ENCODE measurements around the gene BASP1.
A peak's percentile ranks its signal among the peaks of the same experiment; 100 is the strongest.
"Not testable (repeated sequence)": the region's sequence is repeated elsewhere in the genome, so short reads cannot be mapped to it uniquely, and the experiment has no call there.

Gene BASP1

DNA sequence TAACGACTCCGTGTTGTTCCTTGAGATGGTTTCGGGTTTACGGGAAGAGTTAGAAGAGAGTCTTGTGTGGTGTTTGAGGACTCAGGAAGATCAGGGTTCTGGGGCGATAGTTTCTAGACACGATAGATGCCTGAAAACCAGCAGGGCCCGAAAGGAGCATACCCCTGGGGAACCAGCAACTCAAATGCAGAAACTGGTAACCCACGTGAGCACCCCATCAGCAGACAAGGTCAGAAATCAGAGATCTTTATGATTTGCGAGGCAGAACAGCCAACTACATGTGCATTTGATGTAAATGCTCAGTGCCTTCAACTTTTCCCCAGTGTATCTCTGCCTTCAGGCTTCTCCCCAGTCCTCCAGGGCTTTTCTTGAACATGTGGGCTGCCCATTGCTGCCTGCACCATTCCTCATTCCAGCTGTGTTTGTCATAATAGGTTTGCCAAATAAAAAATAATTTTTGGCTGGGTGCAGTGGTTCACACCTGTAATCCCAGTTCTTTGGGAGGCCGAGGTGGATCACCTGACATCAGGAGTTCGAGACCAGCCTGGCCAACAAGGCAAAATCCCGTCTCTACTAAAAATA lies 75.1 kb downstream of the BASP1 start:
- DNase-seq, result no peak

DNA sequence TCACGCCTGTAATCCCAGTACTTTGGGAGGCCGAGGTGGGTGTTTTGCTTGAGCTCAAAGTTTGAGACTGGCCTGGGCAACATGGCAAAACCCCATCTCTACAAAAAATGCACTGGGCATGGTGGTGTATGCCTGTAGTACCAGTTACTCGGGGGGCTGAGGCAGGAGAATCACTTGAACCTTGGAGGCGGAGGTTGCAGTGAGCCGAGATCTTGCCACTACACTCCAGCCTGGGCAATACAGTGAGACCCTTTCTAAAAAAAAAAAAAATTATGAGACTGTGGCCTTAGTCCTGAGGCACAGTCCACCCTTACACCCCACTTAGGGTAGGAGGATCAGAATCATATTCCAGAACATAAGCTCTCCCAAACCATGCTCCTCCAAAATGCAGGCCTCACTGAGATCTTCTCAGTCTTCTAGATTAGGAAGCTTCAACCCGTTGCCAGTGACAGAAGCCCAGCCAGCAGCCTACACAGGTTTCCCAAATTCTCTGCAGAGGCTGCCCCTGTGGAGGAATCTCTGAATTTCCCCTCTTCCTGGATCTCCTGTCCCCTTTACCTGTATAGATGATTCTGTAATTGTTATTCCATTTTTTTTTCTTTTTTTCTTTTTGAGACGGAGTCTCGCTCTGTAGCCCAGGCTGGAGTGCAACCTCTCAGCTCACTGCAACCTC lies 77.3 kb downstream of the BASP1 start:
- DNase-seq, result no peak

- DNase-seq, result no peak
Measured at GRCh38 chr5:17295671-17296070, 78.2 kb downstream of the BASP1 start.

DNA sequence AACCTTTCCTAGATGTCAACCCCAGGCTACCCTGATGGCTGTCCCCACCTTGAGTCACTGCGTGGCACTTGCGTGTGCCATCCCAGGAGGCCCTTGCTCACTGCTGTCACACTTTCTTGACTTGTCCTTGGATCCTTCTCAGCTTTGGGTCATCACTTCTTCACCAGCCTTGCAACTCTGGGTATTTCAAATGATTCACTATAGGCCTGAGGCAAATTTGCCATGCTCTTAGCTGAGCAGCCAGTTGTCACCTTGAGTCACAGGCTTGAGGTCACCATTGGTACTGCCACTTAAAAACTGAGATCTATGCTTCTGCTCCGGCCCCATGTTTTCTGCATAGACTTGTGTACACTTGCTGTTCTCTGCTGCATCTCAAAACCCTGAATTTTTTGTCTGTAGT lies 84.7 kb downstream of the BASP1 start:
- no peak for DNase-seq

GRCh38 chr5:17302604-17303003 lies 85.2 kb downstream of the BASP1 start:
- DNase-seq, result no peak

GRCh38 chr5:17304282-17304681 lies 86.9 kb downstream of the BASP1 start:
- no peak for DNase-seq

- no peak for DNase-seq
Measured at GRCh38 chr5:17305017-17305416, 87.6 kb downstream of the BASP1 start.

- peak; percentile 23 for DNase-seq
Measured at GRCh38 chr5:17305964-17306725, 88.7 kb downstream of the BASP1 start.

- no peak for DNase-seq
Measured at GRCh38 chr5:17306726-17307091, 89.3 kb downstream of the BASP1 start.

- not testable (repeated sequence) for DNase-seq
Measured at GRCh38 chr5:17307440-17307839, 90.0 kb downstream of the BASP1 start.

DNA sequence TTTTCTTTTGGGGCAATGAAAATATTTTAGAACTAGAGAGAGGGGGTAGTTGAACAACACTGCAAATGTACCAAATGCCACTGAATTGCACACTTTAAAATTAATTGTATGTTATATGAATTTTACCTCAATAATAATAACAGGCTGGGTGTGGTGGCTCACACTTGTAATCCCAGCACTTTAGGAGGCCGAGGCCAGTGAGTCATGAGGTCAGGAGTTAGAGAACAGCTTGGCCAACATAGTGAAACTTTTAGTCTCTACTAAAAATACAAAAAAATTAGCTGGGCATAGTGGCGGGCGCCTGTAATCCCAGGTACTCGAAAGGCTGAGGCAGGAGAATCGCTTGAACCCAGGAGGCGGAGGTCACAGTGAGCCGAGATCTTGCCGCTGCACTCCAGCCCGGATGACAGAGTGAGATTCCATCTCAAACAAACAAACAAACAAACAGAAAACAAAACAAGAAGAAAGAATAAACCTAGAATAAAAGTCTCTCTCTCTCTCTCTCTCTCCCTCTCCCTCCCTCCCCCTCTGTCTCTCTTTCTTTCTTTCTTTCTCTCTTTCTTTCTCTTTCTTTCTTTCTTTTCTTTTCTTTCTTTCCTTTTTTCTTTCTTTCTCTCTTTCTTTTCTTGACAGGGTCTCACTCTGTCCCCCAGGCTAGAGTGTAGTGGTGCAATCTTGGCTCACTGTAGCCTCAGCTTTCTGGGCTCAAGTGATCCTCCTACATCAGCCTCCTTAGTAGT lies 91.1 kb downstream of the BASP1 start:
- no peak for DNase-seq

DNA sequence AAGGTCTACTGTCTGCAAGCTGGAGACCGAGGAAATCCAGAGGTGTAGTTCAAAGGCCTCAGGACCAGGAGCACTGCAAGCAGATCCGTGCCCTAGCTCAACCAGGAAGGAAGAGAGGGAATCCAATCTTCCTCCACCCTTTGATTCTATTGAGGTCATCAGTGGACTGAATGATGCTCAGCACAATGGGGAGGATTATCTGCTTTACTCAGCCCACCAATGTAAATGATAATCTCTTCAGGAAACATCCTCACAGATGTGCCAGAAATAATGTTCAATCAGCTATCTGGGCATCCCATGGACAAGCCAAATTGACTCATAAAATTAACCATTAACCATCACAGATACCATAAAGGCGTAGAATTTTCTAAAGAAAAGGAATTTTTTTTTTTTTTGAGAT lies 92.0 kb downstream of the BASP1 start:
- DNase-seq, result no peak

DNA sequence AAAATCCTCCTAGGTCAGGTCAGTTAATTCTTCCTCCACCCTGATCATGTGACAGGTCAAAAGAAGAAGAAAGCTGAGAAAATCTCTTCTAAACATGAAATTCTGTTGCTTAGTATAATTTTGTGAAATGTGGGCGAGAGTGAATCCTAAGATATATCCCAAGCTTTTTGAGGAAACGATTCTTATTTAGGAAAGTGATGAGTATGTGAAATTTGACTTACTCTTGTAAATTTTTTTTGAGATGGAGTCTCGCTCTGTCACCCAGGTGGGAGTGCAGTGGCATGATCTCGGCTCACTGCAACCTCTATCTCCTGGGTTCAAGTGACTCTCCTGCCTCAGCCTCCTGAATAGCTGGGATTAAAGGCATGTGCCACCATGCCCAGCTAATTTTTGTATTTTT lies 93.1 kb downstream of the BASP1 start:
- not testable (repeated sequence) for DNase-seq

DNA sequence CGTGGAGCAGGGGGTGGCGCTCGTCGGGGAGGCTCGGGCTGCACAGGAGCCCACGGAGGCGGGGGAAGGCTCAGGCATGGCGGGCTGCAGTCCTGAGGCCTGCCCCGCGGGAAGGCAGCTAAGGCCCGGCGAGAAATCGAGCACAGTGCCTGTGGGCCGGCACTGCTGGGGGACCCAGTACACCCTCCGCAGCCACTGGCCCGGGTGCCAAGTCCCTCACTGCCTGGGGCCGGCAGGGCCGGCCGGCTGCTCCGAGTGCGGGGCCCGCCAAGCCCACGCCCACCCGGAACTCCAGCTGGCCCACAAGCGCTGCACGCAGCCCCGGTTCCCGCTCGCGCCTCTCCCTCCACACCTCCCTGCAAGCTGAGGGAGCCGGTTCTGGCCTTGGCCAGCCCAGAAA lies 94.4 kb downstream of the BASP1 start:
- DNase-seq, result not testable (repeated sequence)

DNA sequence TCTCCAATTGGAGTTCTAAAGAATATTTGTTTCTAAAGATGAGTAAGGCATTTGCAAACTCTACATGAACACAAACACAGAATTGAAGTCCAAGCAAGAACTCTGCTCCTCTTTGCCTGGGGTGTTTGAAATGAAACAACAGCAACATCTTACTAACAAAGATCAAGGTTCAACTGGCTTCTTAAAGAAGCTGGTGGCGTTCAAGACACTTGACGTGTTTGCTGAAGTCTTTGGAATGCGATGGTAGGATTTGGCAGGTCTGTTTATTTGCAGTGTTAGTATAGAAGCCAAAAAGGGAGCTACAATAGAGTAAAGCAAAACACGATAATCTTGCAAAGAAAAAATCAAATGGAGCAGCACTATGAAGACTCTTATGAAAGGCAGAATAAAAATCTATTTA lies 94.9 kb downstream of the BASP1 start:
- DNase-seq, result no peak

- DNase-seq, result no peak
Measured at GRCh38 chr5:17314907-17315471, 97.6 kb downstream of the BASP1 start.

GRCh38 chr5:17315710-17316221 lies 98.3 kb downstream of the BASP1 start:
- DNase-seq, result no peak

DNA sequence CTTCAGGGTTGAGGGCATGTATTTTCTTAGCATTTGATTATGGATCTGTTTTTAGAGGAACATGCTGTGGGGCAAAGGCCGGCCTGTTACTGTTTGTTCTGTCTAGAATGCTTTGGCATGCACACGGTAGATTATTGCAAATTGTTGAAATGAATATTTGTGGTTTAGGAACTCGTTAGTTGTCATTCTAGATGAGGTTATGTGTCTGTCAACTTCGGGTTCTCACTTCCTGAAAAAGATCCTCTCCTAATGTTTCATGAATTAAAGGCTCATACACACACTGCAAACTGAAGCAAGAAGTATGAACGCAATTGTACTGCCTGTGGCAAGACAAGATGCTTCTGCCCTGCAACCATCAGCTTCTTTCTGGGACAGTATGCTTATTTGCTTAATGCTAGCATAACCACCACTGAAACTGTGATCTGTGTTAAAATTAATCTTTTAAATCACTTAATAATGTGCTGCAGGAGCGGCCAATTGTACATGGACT lies 99.6 kb downstream of the BASP1 start:
- peak; percentile 58 for DNase-seq

DNA sequence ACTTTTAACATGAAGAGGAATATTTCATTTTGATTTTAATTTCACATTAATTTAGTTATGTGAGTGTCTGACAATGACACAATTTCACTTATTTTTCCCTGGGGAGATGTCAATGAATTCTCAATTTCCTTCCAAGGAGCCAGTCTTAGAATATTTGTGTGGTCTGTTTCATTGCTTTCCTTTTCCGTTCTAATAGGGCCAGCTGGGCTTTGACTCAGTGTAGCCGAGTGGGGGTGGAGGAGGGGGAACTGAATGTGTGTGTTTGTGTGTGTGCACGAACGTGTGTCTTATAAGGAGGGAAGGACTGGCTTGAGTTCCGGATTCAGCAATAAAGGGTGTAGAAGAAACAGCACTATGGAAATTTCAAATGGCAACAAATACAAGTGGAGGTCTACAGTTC lies 100.0 kb downstream of the BASP1 start:
- no peak for DNase-seq

GRCh38 chr5:17319095-17319494 lies 101.7 kb downstream of the BASP1 start:
- not testable (repeated sequence) for DNase-seq

- no peak for DNase-seq
Measured at GRCh38 chr5:17325770-17326599, 108.6 kb downstream of the BASP1 start.
